Vagina (tissue), 2 donors: Measurements from ENCODE around the gene HBEGF. TPM values are rescaled to one million over a fixed set of nuclear protein-coding genes. Genes with fewer than 3 reads are reported as not detected.

Experiments used
- DNase-seq, 2 donors: peaks; one replicate each; pipeline ENCODE4 v3.0.0-alpha.2; 2017; ENCODE audit errors: extremely low spot score in 2 of 2
- H3K27ac ChIP-seq: fragments of 200-600 bp; sonication (generic); one replicate; pipeline ENCODE4 v1.5.1; 2019
- H3K27me3 ChIP-seq: fragments of 200-600 bp; sonication (generic); one replicate; pipeline ENCODE4 v1.5.1; 2019
- H3K36me3 ChIP-seq, 2 donors: fragments of 200-600 bp; sonication (generic); one replicate each; pipeline ENCODE4 v1.5.1; 2017 to 2019
- H3K4me1 ChIP-seq: fragments of 200-600 bp; sonication (generic); one replicate; pipeline ENCODE4 v1.5.1; 2019
- H3K4me3 ChIP-seq, 2 donors: fragments of 200-600 bp; sonication (generic); 1 replicate in 1 of 2; 2 replicates in 1 of 2; pipeline ENCODE4 v1.5.1; 2016 to 2019
- H3K9me3 ChIP-seq: fragments of 200-600 bp; sonication (generic); one replicate; pipeline ENCODE4 v1.5.1; 2019
- POLR2A ChIP-seq, 2 donors: fragments of 450-650 bp; IDR thresholded peaks; one replicate each; pipeline ENCODE4 v1.6.1; 2017; ENCODE audit warnings: antibody characterized with exemption in 2 of 2, mild to moderate bottlenecking in 2 of 2, moderate library complexity in 2 of 2
- POLR2AphosphoS5 ChIP-seq, 2 donors: sonication (generic); formaldehyde crosslinking; IDR thresholded peaks; one replicate each; pipeline ENCODE4 v1.9.0; 2017; ENCODE audit warnings: antibody characterized with exemption in 2 of 2, mild to moderate bottlenecking in 2 of 2, low read depth in 1 of 2; ENCODE audit not compliant: insufficient read depth in 1 of 2
- intact Hi-C: fragments of 100-400 bp; cut with DNase I; formaldehyde crosslinking; loops from one replicate; pipeline ENCODE4 v1.15.1; 2023
- total RNA-seq: library from RNA; depleted of rRNA; stranded (reverse); fragments of >200 nt; gene quantifications from one replicate; pipeline ENCODE4 v1.2.3, GENCODE V29; 2016
- TF ChIP-seq, protein P1 (sequence below), 3 experiments: fragments of 450-650 bp in 2 of 3; fragments of 200-600 bp in 1 of 3; sonication (generic) in 1 of 3; IDR thresholded peaks; one replicate each; pipeline ENCODE4 v1.5.1; 2017 to 2019; ENCODE audit warnings: antibody characterized with exemption in 3 of 3, mild to moderate bottlenecking in 2 of 3, moderate library complexity in 2 of 3

The HBEGF gene
- total RNA-seq, 1 donor from 2014 or later = 16.2 TPM

DNA sequence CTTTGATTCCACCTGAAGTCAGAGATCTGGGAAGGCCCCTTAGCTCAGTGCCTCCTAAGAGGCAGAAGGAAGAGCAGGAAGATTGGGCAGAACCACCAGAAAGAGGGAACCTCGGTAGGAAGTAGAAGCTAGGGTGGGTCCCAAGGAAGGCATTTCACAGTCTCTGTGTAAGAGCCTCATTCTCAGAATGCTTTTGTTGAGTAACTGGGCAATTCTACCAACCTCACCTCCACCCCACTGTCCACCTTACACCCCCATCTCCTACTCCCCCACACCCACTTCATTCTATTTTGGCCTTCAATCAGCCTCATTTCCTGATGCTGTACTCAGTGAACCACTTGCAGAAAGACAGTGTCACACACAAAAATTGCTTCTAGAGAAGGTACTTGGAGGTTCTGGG, 3.5 kb downstream of the HBEGF start:
- TF ChIP-seq, protein P1, sequence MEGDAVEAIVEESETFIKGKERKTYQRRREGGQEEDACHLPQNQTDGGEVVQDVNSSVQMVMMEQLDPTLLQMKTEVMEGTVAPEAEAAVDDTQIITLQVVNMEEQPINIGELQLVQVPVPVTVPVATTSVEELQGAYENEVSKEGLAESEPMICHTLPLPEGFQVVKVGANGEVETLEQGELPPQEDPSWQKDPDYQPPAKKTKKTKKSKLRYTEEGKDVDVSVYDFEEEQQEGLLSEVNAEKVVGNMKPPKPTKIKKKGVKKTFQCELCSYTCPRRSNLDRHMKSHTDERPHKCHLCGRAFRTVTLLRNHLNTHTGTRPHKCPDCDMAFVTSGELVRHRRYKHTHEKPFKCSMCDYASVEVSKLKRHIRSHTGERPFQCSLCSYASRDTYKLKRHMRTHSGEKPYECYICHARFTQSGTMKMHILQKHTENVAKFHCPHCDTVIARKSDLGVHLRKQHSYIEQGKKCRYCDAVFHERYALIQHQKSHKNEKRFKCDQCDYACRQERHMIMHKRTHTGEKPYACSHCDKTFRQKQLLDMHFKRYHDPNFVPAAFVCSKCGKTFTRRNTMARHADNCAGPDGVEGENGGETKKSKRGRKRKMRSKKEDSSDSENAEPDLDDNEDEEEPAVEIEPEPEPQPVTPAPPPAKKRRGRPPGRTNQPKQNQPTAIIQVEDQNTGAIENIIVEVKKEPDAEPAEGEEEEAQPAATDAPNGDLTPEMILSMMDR (IDR thresholded peaks at IDR 0.05) = no peak
- TF ChIP-seq POLR2A (IDR thresholded peaks at IDR 0.05) (no peak), POLR2AphosphoS5 (IDR thresholded peaks at IDR 0.05; ENCODE audit: insufficient read depth in 1 of 2, low read depth in 1 of 2) (no peak)
- no peak overlapping the region for H3K4me3 ChIP-seq
- H3K4me1 ChIP-seq = peaks cover 31% of the 10 kb centered on the region
- peak overlapping the region; percentile 3 for H3K27ac ChIP-seq
- no peak for DNase-seq
- H3K9me3 ChIP-seq = no peaks in the 10 kb centered on the region
- H3K27me3 ChIP-seq = no peaks in the 10 kb centered on the region
- intact Hi-C loops = no loop called here
- no peaks in the 10 kb centered on the region for H3K36me3 ChIP-seq

DNA sequence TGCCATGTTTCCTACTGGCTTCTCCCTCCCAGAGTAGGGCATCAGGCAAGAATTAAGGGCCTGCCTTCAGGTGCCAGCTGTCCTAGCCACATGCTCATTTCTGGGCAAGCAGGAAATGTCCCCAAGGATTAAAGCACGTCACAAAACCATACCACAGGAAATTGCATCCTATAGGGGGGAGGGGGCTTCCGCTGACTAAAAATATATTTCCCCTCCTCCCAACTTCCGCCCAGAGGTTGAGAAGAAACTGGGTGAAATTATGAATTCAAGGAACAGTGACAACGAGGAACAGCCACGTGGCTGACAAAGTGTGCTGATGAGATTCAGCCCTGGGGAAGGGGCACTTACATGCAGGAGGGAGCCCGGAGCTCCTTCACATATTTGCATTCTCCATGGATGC, 4.1 kb downstream of the HBEGF start:
- Histone ChIP-seq H3K27ac (peak overlapping the region; percentile 3), H3K27me3 (no peaks in the 10 kb centered on the region), H3K4me3 (no peak overlapping the region), H3K36me3 (no peaks in the 10 kb centered on the region), H3K9me3 (no peaks in the 10 kb centered on the region), H3K4me1 (peaks cover 37% of the 10 kb centered on the region)
- intact Hi-C loops = no loop called here
- no peak for DNase-seq
- TF ChIP-seq, protein P1 (IDR thresholded peaks at IDR 0.05) = no peak
- TF ChIP-seq POLR2AphosphoS5 (IDR thresholded peaks at IDR 0.05; ENCODE audit: insufficient read depth in 1 of 2, low read depth in 1 of 2) (no peak), POLR2A (IDR thresholded peaks at IDR 0.05) (no peak)

DNA sequence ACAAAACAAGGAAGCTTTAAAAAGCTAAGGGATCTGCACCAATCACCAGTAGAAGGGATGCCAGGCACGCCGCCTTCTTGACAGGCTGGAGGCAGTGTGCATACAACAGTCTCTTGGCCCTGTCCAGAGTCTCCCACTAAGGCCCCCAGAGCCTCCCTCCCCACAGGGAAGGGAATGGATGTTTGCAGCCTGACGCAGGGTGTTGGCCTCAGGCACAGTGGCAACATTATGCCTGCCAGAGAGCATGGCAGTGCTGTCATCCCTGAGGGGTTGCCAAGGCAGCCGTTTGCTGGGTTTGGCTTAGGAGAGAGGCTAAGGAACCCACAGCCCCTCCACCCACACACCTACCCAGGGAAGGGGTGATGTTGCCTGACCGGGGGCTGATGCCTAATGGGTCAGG, 4.8 kb downstream of the HBEGF start:
- intact Hi-C loops = no loop called here

DNA sequence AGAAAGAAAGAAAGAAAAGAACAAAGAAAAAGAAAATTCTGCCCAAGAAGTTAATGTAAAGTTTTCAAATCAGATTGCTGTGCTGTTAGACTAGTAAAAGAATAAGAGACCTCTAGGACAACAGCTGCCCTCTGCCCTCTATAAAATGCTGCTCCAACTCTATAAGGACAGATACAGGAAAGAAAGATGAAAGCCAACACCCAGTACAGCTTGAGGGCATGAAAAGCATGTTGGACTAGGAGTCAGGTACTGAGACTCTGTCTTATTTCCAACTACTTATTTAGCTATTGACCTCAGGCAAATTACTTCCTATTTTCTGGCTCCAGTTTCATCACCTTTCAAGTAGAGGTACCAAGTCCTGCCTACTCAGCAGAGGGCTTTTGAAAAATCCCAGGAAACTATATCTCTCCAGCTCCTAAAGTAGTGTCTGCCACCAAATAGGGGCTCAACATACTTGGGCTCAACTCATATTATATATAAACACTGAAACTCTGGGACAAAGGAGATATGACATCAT, 5.7 kb downstream of the HBEGF start:
- DNase-seq = no peak
- TF ChIP-seq POLR2AphosphoS5 (IDR thresholded peaks at IDR 0.05; ENCODE audit: insufficient read depth in 1 of 2, low read depth in 1 of 2) = no peak
- no peak for TF ChIP-seq POLR2A (IDR thresholded peaks at IDR 0.05)
- no peak overlapping the region for H3K4me3 ChIP-seq
- no peaks in the 10 kb centered on the region for H3K27me3 ChIP-seq
- H3K4me1 ChIP-seq = peaks cover 31% of the 10 kb centered on the region
- H3K9me3 ChIP-seq = no peaks in the 10 kb centered on the region
- H3K27ac ChIP-seq = no peak overlapping the region
- H3K36me3 ChIP-seq = no peaks in the 10 kb centered on the region
- intact Hi-C loops = no loop called here

More for the DNA sequence above, 4.8 kb downstream of the HBEGF start:
- Histone ChIP-seq H3K4me1 (peaks cover 37% of the 10 kb centered on the region), H3K27me3 (no peaks in the 10 kb centered on the region), H3K36me3 (no peaks in the 10 kb centered on the region), H3K9me3 (no peaks in the 10 kb centered on the region), H3K27ac (no peak overlapping the region), H3K4me3 (peak overlapping the region in 1 of 2 donors; percentile 5)
- DNase-seq = no peak
- TF ChIP-seq POLR2AphosphoS5 (IDR thresholded peaks at IDR 0.05; ENCODE audit: insufficient read depth in 1 of 2, low read depth in 1 of 2) = no peak
- no peak for TF ChIP-seq POLR2A (IDR thresholded peaks at IDR 0.05)
- TF ChIP-seq, protein P1 (IDR thresholded peaks at IDR 0.05) = no peak

DNA sequence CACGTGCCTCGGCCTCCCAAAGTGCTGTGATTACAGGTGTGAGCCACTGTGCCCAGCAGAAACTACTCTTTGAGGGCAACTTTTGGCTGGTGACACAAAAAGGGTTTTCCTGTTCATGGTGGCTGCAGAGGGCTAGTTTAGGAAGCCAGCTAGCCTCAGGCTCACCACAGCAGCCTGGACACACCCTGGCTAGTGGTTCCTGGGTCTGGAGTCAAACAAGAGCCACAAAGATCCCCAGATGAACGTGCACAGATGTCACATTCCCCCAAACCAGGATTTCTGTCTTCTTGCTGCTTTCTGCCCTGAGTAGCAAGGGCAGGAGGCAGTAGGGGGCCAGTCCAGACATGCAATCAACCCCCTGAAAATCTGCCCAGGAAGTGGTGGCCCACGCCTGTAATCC, 6.8 kb downstream of the HBEGF start:
- H3K4me3 ChIP-seq = no peak overlapping the region
- intact Hi-C loops = no loop called here
- TF ChIP-seq, protein P1 (IDR thresholded peaks at IDR 0.05) = no peak
- TF ChIP-seq POLR2AphosphoS5 (IDR thresholded peaks at IDR 0.05; ENCODE audit: insufficient read depth in 1 of 2, low read depth in 1 of 2) = no peak
- peaks cover 21% of the 10 kb centered on the region for H3K4me1 ChIP-seq
- no peaks in the 10 kb centered on the region for H3K9me3 ChIP-seq
- peaks cover 0 to 2% of the 10 kb centered on the region in 2 donors for H3K36me3 ChIP-seq
- no peak overlapping the region for H3K27ac ChIP-seq
- no peaks in the 10 kb centered on the region for H3K27me3 ChIP-seq
- no peak for DNase-seq
